Measurements from ENCODE around the gene METTL18.

Gene METTL18

GRCh38 chr1:169786974-169787373 lies 7.7 kb downstream of the METTL18 start:
- DNase-seq (ENCODE audit: extremely low read depth in 1 of 2, low read depth in 1 of 2), result no peak

- no peak for DNase-seq (ENCODE audit: extremely low read depth in 1 of 2, low read depth in 1 of 2)
Observed at GRCh38 chr1:169785267-169785666, 9.4 kb downstream of the METTL18 start.

- DNase-seq (ENCODE audit: extremely low read depth in 1 of 2, low read depth in 1 of 2), result no peak
Observed at GRCh38 chr1:169784102-169784501, 10.6 kb downstream of the METTL18 start.

GRCh38 chr1:169782596-169782995 lies 12.1 kb downstream of the METTL18 start:
- DNase-seq (ENCODE audit: extremely low read depth in 1 of 2, low read depth in 1 of 2), result no peak

- DNase-seq (ENCODE audit: extremely low read depth in 1 of 2, low read depth in 1 of 2), result no peak
Observed at GRCh38 chr1:169779970-169780369, 14.7 kb downstream of the METTL18 start.

- no peak for DNase-seq (ENCODE audit: extremely low read depth in 1 of 2, low read depth in 1 of 2)
Observed at GRCh38 chr1:169779150-169779549, 15.6 kb downstream of the METTL18 start.

- no peak for DNase-seq (ENCODE audit: extremely low read depth in 1 of 2, low read depth in 1 of 2)
Observed at GRCh38 chr1:169776440-169776839, 18.3 kb downstream of the METTL18 start.

- DNase-seq (ENCODE audit: extremely low read depth in 1 of 2, low read depth in 1 of 2), result no peak
Observed at GRCh38 chr1:169768161-169768560, 26.5 kb downstream of the METTL18 start.

GRCh38 chr1:169765580-169766331 lies 29.0 kb downstream of the METTL18 start:
- no peak for DNase-seq (ENCODE audit: extremely low read depth in 1 of 2, low read depth in 1 of 2)

GRCh38 chr1:169764919-169765318 lies 29.8 kb downstream of the METTL18 start:
- no peak for DNase-seq (ENCODE audit: extremely low read depth in 1 of 2, low read depth in 1 of 2)

GRCh38 chr1:169762699-169763098 lies 32.0 kb downstream of the METTL18 start:
- no peak for DNase-seq (ENCODE audit: extremely low read depth in 1 of 2, low read depth in 1 of 2)

GRCh38 chr1:169759038-169759437 lies 35.7 kb downstream of the METTL18 start:
- no peak for DNase-seq (ENCODE audit: extremely low read depth in 1 of 2, low read depth in 1 of 2)

GRCh38 chr1:169753549-169753948 lies 41.2 kb downstream of the METTL18 start:
- no peak for DNase-seq (ENCODE audit: extremely low read depth in 1 of 2, low read depth in 1 of 2)

GRCh38 chr1:169750041-169750440 lies 44.7 kb downstream of the METTL18 start:
- no peak for DNase-seq (ENCODE audit: extremely low read depth in 1 of 2, low read depth in 1 of 2)

GRCh38 chr1:169746550-169746949 lies 48.2 kb downstream of the METTL18 start:
- DNase-seq (ENCODE audit: extremely low read depth in 1 of 2, low read depth in 1 of 2), result no peak

- DNase-seq (ENCODE audit: extremely low read depth in 1 of 2, low read depth in 1 of 2), result no peak
Observed at GRCh38 chr1:169745015-169745861, 49.5 kb downstream of the METTL18 start.
